Neuronal stem cell (in vitro differentiated cells): ENCODE data around the gene SRP68.

Experiments used
- DNase-seq: peaks from one replicate; pipeline ENCODE4 v3.0.0-alpha.2; 2013; ENCODE audit warnings: low spot score
- H2AFZ ChIP-seq: one replicate; pipeline ENCODE4 v1.6.1; 2013; ENCODE audit warnings: mild to moderate bottlenecking, low read length, inconsistent platforms
- H2AK5ac ChIP-seq: 2 replicates; pipeline ENCODE4 v1.6.1; 2013; ENCODE audit warnings: low read depth, mild to moderate bottlenecking, inconsistent platforms, low read length, moderate library complexity, mixed read lengths
- H2BK120ac ChIP-seq: 2 replicates; pipeline ENCODE4 v1.6.1; 2013; ENCODE audit warnings: low read depth, mild to moderate bottlenecking, inconsistent platforms, low read length, moderate library complexity, mixed read lengths
- H2BK12ac ChIP-seq: one replicate; pipeline ENCODE4 v1.6.1; 2013; ENCODE audit warnings: low read length, inconsistent platforms
- H2BK15ac ChIP-seq: 2 replicates; pipeline ENCODE4 v1.6.1; 2013; ENCODE audit warnings: mild to moderate bottlenecking, low read length, inconsistent platforms, mixed read lengths
- H2BK5ac ChIP-seq: one replicate; pipeline ENCODE4 v1.6.1; 2013; ENCODE audit warnings: inconsistent platforms, mild to moderate bottlenecking, low read length, moderate library complexity
- H3K14ac ChIP-seq: one replicate; pipeline ENCODE4 v1.6.1; 2013; ENCODE audit warnings: low read length, inconsistent platforms
- H3K18ac ChIP-seq: 2 replicates; pipeline ENCODE4 v1.6.1; 2013; ENCODE audit warnings: low read length, inconsistent platforms
- H3K23ac ChIP-seq: 2 replicates; pipeline ENCODE4 v1.6.1; 2013; ENCODE audit warnings: low read depth, mild to moderate bottlenecking, mixed read lengths, low read length, inconsistent platforms; ENCODE audit not compliant: poor library complexity
- H3K27ac ChIP-seq: replicated peaks from 3 replicates; pipeline ENCODE4 v1.5.1; 2013; ENCODE audit warnings: low read length, inconsistent platforms
- H3K27me3 ChIP-seq, 3 experiments: 2 replicates each; pipeline ENCODE4 v1.6.1; 2013; ENCODE audit warnings: low read length in 3 of 3, mild to moderate bottlenecking in 2 of 3, inconsistent platforms in 1 of 3, low read depth in 1 of 3, mixed read lengths in 1 of 3, moderate library complexity in 1 of 3; ENCODE audit not compliant: control insufficient read depth in 3 of 3, insufficient read depth in 3 of 3
- H3K36me3 ChIP-seq, 2 donors: replicated peaks in 1 of 2; 2 replicates each; pipeline ENCODE4 v1.6.1; 2013; ENCODE audit warnings: low read length in 2 of 2; ENCODE audit not compliant: control insufficient read depth in 2 of 2, insufficient read depth in 2 of 2
- H3K4ac ChIP-seq: 2 replicates; pipeline ENCODE4 v1.6.1; 2013; ENCODE audit warnings: inconsistent platforms, mild to moderate bottlenecking, low read length, moderate library complexity
- H3K4me1 ChIP-seq, 2 donors: 1 replicate in 1 of 2; 2 replicates in 1 of 2; pipeline ENCODE4 v1.6.1; 2013; ENCODE audit warnings: low read length in 2 of 2, low read depth in 1 of 2; ENCODE audit not compliant: control insufficient read depth in 2 of 2, insufficient read depth in 1 of 2
- H3K4me2 ChIP-seq: one replicate; pipeline ENCODE4 v1.6.1; 2013; ENCODE audit warnings: mild to moderate bottlenecking, low read length, inconsistent platforms; ENCODE audit not compliant: insufficient read depth, poor library complexity, severe bottlenecking
- H3K4me3 ChIP-seq, 2 donors: 2 replicates each; pipeline ENCODE4 v1.5.1; 2013; ENCODE audit warnings: low read length in 2 of 2, mild to moderate bottlenecking in 2 of 2, inconsistent platforms in 1 of 2, moderate library complexity in 1 of 2
- H3K79me1 ChIP-seq: one replicate; pipeline ENCODE4 v1.6.1; 2013; ENCODE audit warnings: low read depth, mild to moderate bottlenecking, inconsistent platforms, low read length, moderate library complexity
- H3K9ac ChIP-seq: one replicate; pipeline ENCODE4 v1.6.1; 2013; ENCODE audit warnings: mild to moderate bottlenecking, low read depth, low read length, inconsistent platforms; ENCODE audit not compliant: poor library complexity
- H3K9me3 ChIP-seq, 2 donors: replicated peaks in 1 of 2; 2 replicates each; pipeline versions ENCODE3 to v1.6.1; 2013; ENCODE audit warnings: low read length in 2 of 2, mild to moderate bottlenecking in 2 of 2, inconsistent platforms in 1 of 2, low read depth in 1 of 2, mixed read lengths in 1 of 2, moderate library complexity in 1 of 2; ENCODE audit not compliant: control insufficient read depth in 2 of 2, insufficient read depth in 1 of 2
- H4K8ac ChIP-seq: one replicate; pipeline ENCODE4 v1.6.1; 2013; ENCODE audit warnings: low read depth, mild to moderate bottlenecking, inconsistent platforms, low read length, moderate library complexity
- H4K91ac ChIP-seq: one replicate; pipeline ENCODE4 v1.6.1; 2013; ENCODE audit warnings: low read length, low read depth, mild to moderate bottlenecking, inconsistent platforms; ENCODE audit not compliant: poor library complexity
- WGBS, 2 donors: extraction: QIAGEN DNeasy Blood & Tissue Kit; methylation state at CpG; one replicate each; pipeline ENCODE4 v1.1.7; 2013; ENCODE audit warnings: missing lambda C conversion rate in 2 of 2, mixed read lengths in 1 of 2; ENCODE audit not compliant: insufficient read length in 2 of 2, insufficient replicate concordance in 1 of 2; ENCODE audit errors: extremely low coverage in 2 of 2; 5-methylcytosine and 5-hydroxymethylcytosine counted together

The SRP68 gene

DNA sequence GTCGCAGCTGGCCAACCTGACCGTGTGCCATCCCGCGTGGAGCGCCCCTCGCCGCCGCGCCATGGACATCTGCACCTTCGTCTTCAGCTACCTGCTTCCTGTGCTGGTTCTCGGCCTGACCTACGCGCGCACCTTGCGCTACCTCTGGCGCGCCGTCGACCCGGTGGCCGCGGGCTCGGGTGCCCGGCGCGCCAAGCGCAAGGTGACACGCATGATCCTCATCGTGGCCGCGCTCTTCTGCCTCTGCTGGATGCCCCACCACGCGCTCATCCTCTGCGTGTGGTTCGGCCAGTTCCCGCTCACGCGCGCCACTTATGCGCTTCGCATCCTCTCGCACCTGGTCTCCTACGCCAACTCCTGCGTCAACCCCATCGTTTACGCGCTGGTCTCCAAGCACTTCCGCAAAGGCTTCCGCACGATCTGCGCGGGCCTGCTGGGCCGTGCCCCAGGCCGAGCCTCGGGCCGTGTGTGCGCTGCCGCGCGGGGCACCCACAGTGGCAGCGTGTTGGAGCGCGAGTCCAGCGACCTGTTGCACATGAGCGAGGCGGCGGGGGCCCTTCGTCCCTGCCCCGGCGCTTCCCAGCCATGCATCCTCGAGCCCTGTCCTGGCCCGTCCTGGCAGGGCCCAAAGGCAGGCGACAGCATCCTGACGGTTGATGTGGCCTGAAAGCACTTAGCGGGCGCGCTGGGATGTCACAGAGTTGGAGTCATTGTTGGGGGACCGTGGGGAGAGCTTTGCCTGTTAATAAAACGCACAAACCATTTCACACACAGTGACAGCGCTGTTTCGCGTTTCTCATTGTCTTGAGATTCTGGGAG lies 4.7 kb upstream of the SRP68 start:
- no peak overlapping the region for H3K4me2 ChIP-seq
- H2BK12ac ChIP-seq: no peak overlapping the region
- no peak for DNase-seq
- H3K27ac ChIP-seq: no peak overlapping the region
- peaks cover 0 to 5% of the 10 kb centered on the region in 2 donors for H3K9me3 ChIP-seq
- peak overlapping the region; percentile 90 for H3K23ac ChIP-seq
- peak overlapping the region; percentile 42 for H3K14ac ChIP-seq
- H3K4me1 ChIP-seq: peaks cover 17 to 25% of the 10 kb centered on the region in 2 donors
- peak overlapping the region; percentile 66 for H4K91ac ChIP-seq
- no CpG with 5 or more reads among the region's 82 CpGs for WGBS, 2 donors
- H3K9ac ChIP-seq: peak overlapping the region; percentile 47
- H2BK5ac ChIP-seq: peak overlapping the region; percentile 54
- H3K36me3 ChIP-seq: peaks cover 1 to 2% of the 10 kb centered on the region in 2 donors
- no peak overlapping the region for H2BK120ac ChIP-seq
- no peak overlapping the region for H2AFZ ChIP-seq
- no peak overlapping the region for H2BK15ac ChIP-seq
- H2AK5ac ChIP-seq: peak overlapping the region; percentile 74
- peak overlapping the region; percentile 77 for H3K18ac ChIP-seq
- H3K4me3 ChIP-seq: peak overlapping the region in 1 of 2 donors; percentile 46
- H3K4ac ChIP-seq: no peak overlapping the region
- peak overlapping the region; percentile 95 for H4K8ac ChIP-seq
- H3K27me3 ChIP-seq: peaks cover 38 to 67% (median 38%) of the 10 kb centered on the region in 3 experiments
- H3K79me1 ChIP-seq: peaks cover under 1% of the 10 kb centered on the region

DNA sequence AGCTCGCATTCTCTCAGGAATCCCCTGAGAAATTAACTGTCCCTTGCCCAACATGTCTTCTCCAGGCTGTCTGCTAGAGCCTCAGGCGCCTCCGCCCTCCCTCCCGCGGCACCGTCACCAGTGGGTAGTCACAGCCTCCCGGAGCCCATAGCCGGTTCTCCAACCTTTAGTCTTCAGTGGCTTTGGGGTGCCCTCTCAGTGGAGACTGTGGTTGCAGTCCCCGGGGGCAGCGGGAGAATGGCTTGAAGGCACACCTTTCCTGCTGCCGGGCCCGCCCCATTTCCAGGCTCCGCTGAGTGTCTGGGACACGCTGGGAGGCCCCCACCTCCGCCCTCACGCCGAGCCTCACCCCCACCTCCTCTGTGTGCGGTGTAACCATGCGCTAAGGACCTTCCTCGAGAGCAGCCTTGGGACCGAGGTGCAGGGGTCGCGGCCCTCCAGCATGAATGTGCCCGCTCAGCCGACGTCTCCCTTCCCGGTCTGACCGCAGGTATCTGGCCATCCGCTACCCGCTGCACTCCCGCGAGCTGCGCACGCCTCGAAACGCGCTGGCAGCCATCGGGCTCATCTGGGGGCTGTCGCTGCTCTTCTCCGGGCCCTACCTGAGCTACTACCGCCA lies 3.9 kb upstream of the SRP68 start:
- Histone ChIP-seq H3K4ac (no peak overlapping the region), H3K4me1 (peaks cover 17 to 23% of the 10 kb centered on the region in 2 donors), H2BK5ac (peak overlapping the region; percentile 54), H3K9ac (no peak overlapping the region), H3K23ac (peak overlapping the region; percentile 70), H3K14ac (no peak overlapping the region), H4K8ac (no peak overlapping the region), H3K9me3 (peaks cover 0 to 5% of the 10 kb centered on the region in 2 donors), H3K4me2 (no peak overlapping the region), H3K79me1 (peaks cover 3% of the 10 kb centered on the region), H3K36me3 (no peaks in the 10 kb centered on the region), H3K18ac (peak overlapping the region; percentile 1), H2AK5ac (peak overlapping the region; percentile 74), H2AFZ (no peak overlapping the region), H3K27me3 (peaks cover 38 to 67% (median 38%) of the 10 kb centered on the region in 3 experiments), H2BK120ac (no peak overlapping the region), H3K27ac (no peak overlapping the region), H4K91ac (no peak overlapping the region), H3K4me3 (no peak overlapping the region), H2BK12ac (peak overlapping the region; percentile 18), H2BK15ac (no peak overlapping the region)
- no peak for DNase-seq
- no CpG with 5 or more reads among the region's 41 CpGs for WGBS, 2 donors

DNA sequence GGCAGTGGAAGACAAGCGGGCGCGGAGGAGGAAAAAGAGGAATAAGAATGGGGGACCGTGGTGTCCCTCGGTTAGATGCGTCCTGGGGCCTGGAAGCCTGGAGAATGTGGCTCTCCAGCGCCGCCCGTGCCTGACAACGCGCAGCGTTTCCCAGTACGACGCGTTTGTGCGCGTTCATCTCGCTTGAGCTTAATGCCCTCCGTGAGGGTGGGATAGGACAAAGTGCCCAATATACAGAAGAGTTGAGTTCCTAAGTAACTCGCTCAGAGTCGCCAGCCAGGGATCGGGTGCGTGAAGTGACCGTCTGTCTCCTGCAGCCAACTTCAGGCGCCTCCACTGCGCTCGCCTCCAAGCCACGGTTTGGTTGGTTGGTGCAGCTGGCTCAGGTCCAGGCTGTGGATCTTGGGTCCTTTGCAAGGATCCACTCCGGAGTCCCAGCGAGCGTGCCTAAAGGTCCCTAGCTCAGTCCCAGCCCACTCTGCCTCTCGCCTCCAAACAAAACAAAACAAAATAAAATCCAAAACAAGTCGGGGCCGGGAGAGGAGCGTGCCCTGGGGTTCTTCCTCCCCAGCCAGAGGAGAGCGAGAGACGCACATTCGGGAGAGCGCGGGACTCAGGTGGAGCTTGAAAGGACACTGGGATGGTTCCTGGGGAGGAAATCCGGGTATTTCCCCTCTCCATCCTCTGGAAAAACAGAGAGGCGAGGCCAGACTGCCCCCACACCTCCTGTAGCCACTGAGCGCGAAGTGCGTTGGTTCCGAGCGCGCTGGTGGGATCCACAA lies 3.2 kb upstream of the SRP68 start:
- WGBS, 2 donors: no CpG with 5 or more reads among the region's 48 CpGs
- H3K9ac ChIP-seq: no peak overlapping the region
- no peaks in the 10 kb centered on the region for H3K36me3 ChIP-seq
- no peak overlapping the region for H2BK12ac ChIP-seq
- H2BK5ac ChIP-seq: no peak overlapping the region
- H3K9me3 ChIP-seq: peaks cover 0 to 5% of the 10 kb centered on the region in 2 donors
- no peak overlapping the region for H2BK120ac ChIP-seq
- peaks cover 20 to 22% of the 10 kb centered on the region in 2 donors for H3K4me1 ChIP-seq
- H4K8ac ChIP-seq: no peak overlapping the region
- H2AFZ ChIP-seq: peak overlapping the region; percentile 92
- H3K23ac ChIP-seq: peak overlapping the region; percentile 70
- H3K27ac ChIP-seq: no peak overlapping the region
- peaks cover 5% of the 10 kb centered on the region for H3K79me1 ChIP-seq
- DNase-seq: no peak
- no peak overlapping the region for H3K4ac ChIP-seq
- H3K14ac ChIP-seq: no peak overlapping the region
- H3K4me2 ChIP-seq: peak overlapping the region; percentile 66
- H3K27me3 ChIP-seq: peaks cover 38 to 65% (median 38%) of the 10 kb centered on the region in 3 experiments
- peak overlapping the region; percentile 35 to 51 for H3K4me3 ChIP-seq
- no peak overlapping the region for H2AK5ac ChIP-seq
- no peak overlapping the region for H3K18ac ChIP-seq
- H2BK15ac ChIP-seq: no peak overlapping the region
- no peak overlapping the region for H4K91ac ChIP-seq
